ENCODE measurements around the gene P2RX1.

Gene P2RX1

GRCh38 chr17:3895354-3895753, 20.9 kb downstream of the P2RX1 start:
- Histone ChIP-seq H3K4me3 (ENCODE audit: low read depth, low read length) (no peak overlapping the region), H3K27me3 (ENCODE audit: insufficient read depth, low read depth, severe bottlenecking) (no peaks in the 10 kb centered on the region), H3K36me3 (no peaks in the 10 kb centered on the region), H3K9me3 (ENCODE audit: severe bottlenecking) (no peaks in the 10 kb centered on the region), H3K27ac (peak overlapping the region; percentile 84)
- TF ChIP-seq CTCF (IDR thresholded peaks at IDR 0.05; ENCODE audit: low read depth, low read length), result no peak
- DNase-seq, result no peak

GRCh38 chr17:3894911-3895343, 21.3 kb downstream of the P2RX1 start:
- no peak overlapping the region for H3K4me3 ChIP-seq (ENCODE audit: low read depth, low read length)
- peak overlapping the region; percentile 84 for H3K27ac ChIP-seq

GRCh38 chr17:3894188-3894587, 22.1 kb downstream of the P2RX1 start:
- no peak for TF ChIP-seq CTCF (IDR thresholded peaks at IDR 0.05; ENCODE audit: low read depth, low read length)
- DNase-seq, result no peak
- H3K4me3 ChIP-seq (ENCODE audit: low read depth, low read length), result no peak overlapping the region
- no peaks in the 10 kb centered on the region; the same call in 1 of the 2 replicates for H3K36me3 ChIP-seq
- H3K27ac ChIP-seq, result peak overlapping the region; percentile 84
- no peaks in the 10 kb centered on the region for H3K9me3 ChIP-seq (ENCODE audit: severe bottlenecking)
- no peaks in the 10 kb centered on the region for H3K27me3 ChIP-seq (ENCODE audit: insufficient read depth, low read depth, severe bottlenecking)

More at GRCh38 chr17:3894911-3895343, 21.3 kb downstream of the P2RX1 start:
- Histone ChIP-seq H3K36me3 (no peaks in the 10 kb centered on the region; the same call in 1 of the 2 replicates), H3K9me3 (ENCODE audit: severe bottlenecking) (no peaks in the 10 kb centered on the region), H3K27me3 (ENCODE audit: insufficient read depth, low read depth, severe bottlenecking) (no peaks in the 10 kb centered on the region)
- DNase-seq, result peak; percentile 42
- TF ChIP-seq CTCF (IDR thresholded peaks at IDR 0.05; ENCODE audit: low read depth, low read length), result no peak

- H3K4me3 ChIP-seq (ENCODE audit: low read depth, low read length), result peak overlapping the region; percentile 26
- H3K27ac ChIP-seq, result peak overlapping the region; percentile 84
- no peak for TF ChIP-seq CTCF (IDR thresholded peaks at IDR 0.05; ENCODE audit: low read depth, low read length)
- no peak for DNase-seq
- H3K36me3 ChIP-seq, result peaks cover 2% of the 10 kb centered on the region; the same call in 1 of the 2 replicates
- H3K9me3 ChIP-seq (ENCODE audit: severe bottlenecking), result no peaks in the 10 kb centered on the region
- no peaks in the 10 kb centered on the region for H3K27me3 ChIP-seq (ENCODE audit: insufficient read depth, low read depth, severe bottlenecking)
These were observed 22.5 kb downstream of the P2RX1 start for GRCh38 chr17:3893720-3894116.

GRCh38 chr17:3893003-3893719, 23.1 kb downstream of the P2RX1 start, which contains the start of gene CAMKK1:
Gene CAMKK1, minus strand, starts transcription at chr17:3893053. Its CDS starts 7,366 bp downstream, at chr17:3885687.
- TF ChIP-seq CTCF (IDR thresholded peaks at IDR 0.05; ENCODE audit: low read depth, low read length), result no peak

More at GRCh38 chr17:3893003-3893719, 23.1 kb downstream of the P2RX1 start, which contains the start of gene CAMKK1:
- no peaks in the 10 kb centered on the region for H3K27me3 ChIP-seq (ENCODE audit: insufficient read depth, low read depth, severe bottlenecking)
- peak within 1 kb of the TSS; percentile 84 for H3K27ac ChIP-seq
- no peaks in the 10 kb centered on the region for H3K9me3 ChIP-seq (ENCODE audit: severe bottlenecking)
- DNase-seq, result peak; percentile 97
- peak within 1 kb of the TSS; percentile 83 for H3K4me3 ChIP-seq (ENCODE audit: low read depth, low read length)
- H3K36me3 ChIP-seq, result peaks cover 3% of the 10 kb centered on the region; the same call in 1 of the 2 replicates
